ENCODE data around the gene RABGGTA. TPM values are rescaled to one million over a fixed set of nuclear protein-coding genes. Genes with fewer than 3 reads are reported as not detected.
A peak's percentile ranks its signal among the peaks of the same experiment; 100 is the strongest.

Gene RABGGTA
- total and polyA plus RNA-seq, 8 donors = 20.2 to 53.3 (median 26.3) TPM

- Histone ChIP-seq H3K27ac (peak overlapping the region in 1 of 2 donors; percentile 53), H3K4me3 (no peak overlapping the region), H3K27me3 (no peaks in the 10 kb centered on the region), H3K36me3 (peaks cover 0 to 44% of the 10 kb centered on the region in 2 donors), H3K4me1 (peaks cover 14 to 47% of the 10 kb centered on the region in 2 donors), H3K9me3 (no peaks in the 10 kb centered on the region)
- intact Hi-C loops (cut with DNase I) = loop anchor here in 1 of 2 donors (5.0 kb wide), 1 partner anchor 55 kb away; the partner anchor contains the start of gene TINF2
- ATAC-seq (peak; percentile 56), DNase-seq (no peak)
- TF ChIP-seq CTCF (IDR thresholded peaks at IDR 0.05) = peak in 1 of 2 donors; percentile 16
Measured at GRCh38 chr14:24297190-24297964, 26.0 kb upstream of the RABGGTA start.

- ATAC-seq (peak; percentile 75), DNase-seq (peak in 3 of 4 donors; percentile 71 to 76 (median 72))
- H3K4me1 ChIP-seq = peaks cover 14 to 44% of the 10 kb centered on the region in 2 donors
- peak; percentile 61 to 82 for TF ChIP-seq CTCF (IDR thresholded peaks at IDR 0.05)
- H3K36me3 ChIP-seq = peaks cover 0 to 44% of the 10 kb centered on the region in 2 donors
- no peaks in the 10 kb centered on the region for H3K27me3 ChIP-seq
- H3K4me3 ChIP-seq = no peak overlapping the region
- intact Hi-C loops (cut with DNase I) = loop anchor here in 1 of 2 donors (5.0 kb wide), 1 partner anchor 54 kb away; the partner anchor contains the start of gene TINF2
- H3K27ac ChIP-seq = peak overlapping the region in 1 of 2 donors; percentile 53
- no peaks in the 10 kb centered on the region for H3K9me3 ChIP-seq
Measured at GRCh38 chr14:24296341-24297157, 25.2 kb upstream of the RABGGTA start.

GRCh38 chr14:24293525-24293924 is 22.1 kb upstream of the RABGGTA start:
- peaks cover 0 to 68% of the 10 kb centered on the region in 2 donors for H3K36me3 ChIP-seq
- no peak for ATAC-seq
- no peak for TF ChIP-seq CTCF (IDR thresholded peaks at IDR 0.05)
- peaks cover 2 to 20% of the 10 kb centered on the region in 2 donors for H3K4me1 ChIP-seq
- no peak for DNase-seq
- no peak overlapping the region for H3K27ac ChIP-seq
- intact Hi-C loops (cut with DNase I) = no loop called here
- no peak overlapping the region for H3K4me3 ChIP-seq
- H3K9me3 ChIP-seq = no peaks in the 10 kb centered on the region
- no peaks in the 10 kb centered on the region for H3K27me3 ChIP-seq

GRCh38 chr14:24292118-24292807 is 20.9 kb upstream of the RABGGTA start:
- H3K27ac ChIP-seq = no peak overlapping the region
- no peaks in the 10 kb centered on the region for H3K9me3 ChIP-seq
- TF ChIP-seq CTCF (IDR thresholded peaks at IDR 0.05) = no peak
- DNase-seq (no peak), ATAC-seq (no peak)
- H3K27me3 ChIP-seq = no peaks in the 10 kb centered on the region
- intact Hi-C loops (cut with DNase I) = no loop called here
- H3K4me3 ChIP-seq = no peak overlapping the region
- H3K4me1 ChIP-seq = peaks cover 0 to 10% of the 10 kb centered on the region in 2 donors
- H3K36me3 ChIP-seq = peaks cover 0 to 69% of the 10 kb centered on the region in 2 donors
